ENCODE measurements around the gene ANKRD23. TPM values are rescaled to one million over a fixed set of nuclear protein-coding genes. Genes with fewer than 3 reads are reported as not detected.
"Not testable (repeated sequence)": the region's sequence is repeated elsewhere in the genome, so short reads cannot be mapped to it uniquely, and the experiment has no call there.

The ANKRD23 gene
- 1.3 and 9.4 TPM in 2 replicates for total RNA-seq (2014; rRNA removed; shearing (Covaris generic); ENCODE audit: low replicate concordance)

DNA sequence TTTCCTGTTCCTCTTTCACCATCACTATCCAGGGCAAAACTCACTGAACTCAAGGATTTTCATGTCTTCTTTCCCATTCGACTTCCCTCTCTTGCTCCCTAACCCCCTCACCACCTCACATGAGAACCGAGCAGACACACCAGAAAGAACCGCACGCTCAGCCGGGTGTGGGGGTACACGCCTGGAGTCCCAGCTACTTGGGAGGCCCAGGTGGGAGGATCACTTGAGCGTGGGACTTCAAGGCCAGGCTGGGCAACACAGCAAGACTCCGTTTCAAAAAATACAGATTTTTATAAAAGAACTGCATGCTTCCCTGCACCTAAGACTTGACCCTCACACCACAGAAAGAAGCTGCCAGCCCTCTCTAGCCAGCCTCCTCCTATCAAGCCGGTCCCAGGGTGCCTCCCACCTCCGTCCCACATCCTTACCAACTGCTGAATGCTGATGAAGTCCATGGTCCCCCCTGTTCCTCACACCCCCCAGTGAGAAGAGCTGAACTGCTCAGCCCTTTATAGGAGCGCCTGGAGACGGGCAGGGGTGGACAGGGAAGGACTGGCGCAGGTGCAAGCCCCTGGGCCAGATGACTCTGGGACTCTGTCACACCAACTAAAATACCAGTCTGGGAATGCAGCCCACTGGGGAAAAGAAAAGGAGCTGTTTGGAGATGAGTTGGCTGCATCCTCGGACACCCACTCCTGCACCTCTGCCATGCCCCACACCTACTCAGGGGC, at the start of gene ANKRD23:
ANKRD23 (minus strand) TSS at position 484 of the 731 bp plus-strand sequence; CDS start at position 455, 29 bp downstream.
- in situ Hi-C loops (cut with HindIII; ENCODE audit: low pct_unique_long_range_greater_than_20kb, low sequenced_read_pairs), result no loop called here
- no peak for DNase-seq (ENCODE audit: low read depth)

DNA sequence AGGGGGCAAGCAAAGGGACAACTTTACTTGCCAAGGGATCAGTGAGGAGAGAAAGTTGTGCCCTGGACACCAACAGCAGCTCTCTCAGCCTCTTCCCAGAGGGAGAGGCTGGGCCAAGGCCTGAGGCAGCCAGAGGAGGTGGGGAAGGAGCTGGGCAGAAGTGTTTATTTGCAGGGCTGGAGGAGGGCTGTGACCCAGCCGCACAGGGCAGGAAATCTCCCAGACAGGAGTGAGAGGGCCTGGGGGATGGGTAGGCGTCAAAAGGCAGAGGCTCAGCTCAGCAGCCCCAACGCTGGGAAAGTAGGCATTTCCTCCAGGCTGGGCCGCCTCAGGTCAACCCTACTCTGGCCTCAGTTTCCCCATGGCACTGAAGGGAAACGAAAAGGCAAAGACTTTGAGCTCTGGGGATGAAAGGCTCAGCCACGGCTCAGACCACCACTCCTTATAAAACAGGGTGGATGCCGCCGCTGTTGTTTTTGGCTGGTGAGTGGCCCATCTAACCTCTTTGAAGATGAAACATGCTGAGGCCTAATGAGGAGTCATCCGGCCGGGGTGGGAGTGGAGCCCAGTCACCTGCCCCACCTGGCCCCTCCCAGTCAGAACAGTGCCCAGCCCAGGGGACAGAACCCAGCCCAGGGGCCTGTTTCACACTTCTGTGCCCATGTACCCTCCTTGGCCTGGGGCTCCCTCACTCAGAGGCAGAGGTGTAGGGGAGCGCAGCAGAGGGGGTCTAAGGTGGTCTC, 47.9 kb upstream of the ANKRD23 start:
- in situ Hi-C loops (cut with HindIII; ENCODE audit: low pct_unique_long_range_greater_than_20kb, low sequenced_read_pairs), result no loop called here
- DNase-seq (ENCODE audit: low read depth), result no peak

DNA sequence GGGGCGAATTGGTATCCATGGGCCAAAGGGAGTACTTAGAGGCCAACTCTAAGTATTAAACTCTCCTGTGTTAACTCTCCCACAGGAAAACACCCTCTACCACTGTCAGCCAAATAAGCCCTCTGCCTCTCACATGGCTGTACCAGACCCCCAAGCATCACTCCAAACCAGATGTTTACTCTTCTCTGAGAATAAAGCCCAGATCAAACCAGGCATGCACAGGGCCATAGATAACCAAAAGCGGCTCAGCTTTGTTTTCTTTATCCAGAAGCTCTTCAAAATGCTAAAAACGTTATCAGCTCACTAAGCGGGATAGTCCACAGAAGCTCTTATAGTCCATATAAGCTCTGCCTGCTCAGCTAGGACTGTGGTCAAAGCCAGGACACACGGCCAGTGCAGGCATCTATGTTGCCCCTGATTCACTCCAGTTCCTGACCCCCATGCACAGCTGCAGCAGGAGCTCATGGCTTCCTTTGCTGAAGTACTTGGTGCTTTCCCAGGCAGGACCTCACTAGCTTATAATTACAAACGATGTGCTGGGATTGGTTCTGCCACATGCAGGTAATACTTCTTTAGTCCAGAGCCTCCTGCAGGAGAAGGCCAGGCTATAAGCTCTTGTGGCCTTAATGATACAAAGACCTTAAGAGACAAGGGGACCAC, 47.0 kb upstream of the ANKRD23 start:
- in situ Hi-C loops (cut with HindIII; ENCODE audit: low pct_unique_long_range_greater_than_20kb, low sequenced_read_pairs), result no loop called here
- no peak for DNase-seq (ENCODE audit: low read depth)

DNA sequence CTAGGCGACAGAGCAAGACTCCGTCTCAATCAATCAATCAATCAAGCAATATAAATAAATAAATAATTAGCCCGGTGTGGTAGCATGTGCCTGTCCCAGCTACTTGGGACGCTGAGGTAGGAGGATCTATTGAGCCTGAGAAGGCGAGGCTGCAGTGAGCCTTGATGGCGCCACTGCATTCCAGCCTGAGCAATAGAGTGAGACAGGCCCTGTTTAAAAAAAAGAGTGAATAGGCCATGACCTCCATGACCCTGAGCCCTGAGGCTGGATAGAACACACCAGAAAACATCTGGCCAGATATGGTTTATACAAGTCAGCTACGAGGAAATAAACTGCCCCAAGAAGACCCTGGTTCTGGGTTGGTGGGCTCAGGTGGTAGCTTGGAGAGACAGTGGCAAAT, 46.4 kb upstream of the ANKRD23 start:
- no peak for DNase-seq (ENCODE audit: low read depth)
- in situ Hi-C loops (cut with HindIII; ENCODE audit: low pct_unique_long_range_greater_than_20kb, low sequenced_read_pairs), result no loop called here

DNA sequence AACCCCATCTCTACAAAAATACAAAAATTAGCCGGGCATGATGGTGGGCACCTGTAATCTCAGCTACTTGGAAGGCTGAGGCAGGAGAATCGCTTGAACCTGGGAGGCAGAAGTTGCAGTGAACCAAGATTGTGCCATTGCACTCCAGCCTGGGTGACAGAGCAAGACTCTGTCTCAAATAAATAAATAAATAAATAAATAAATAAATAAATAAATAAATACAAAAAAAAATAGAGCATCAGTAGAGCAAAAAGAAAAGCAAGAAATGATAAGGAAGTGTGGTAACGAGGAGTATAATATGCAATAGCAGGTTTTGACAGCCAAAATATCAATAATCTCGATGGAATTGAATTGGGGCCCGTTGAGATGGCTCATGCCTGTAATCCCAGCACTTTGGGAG, 45.7 kb upstream of the ANKRD23 start:
- in situ Hi-C loops (cut with HindIII; ENCODE audit: low pct_unique_long_range_greater_than_20kb, low sequenced_read_pairs); DNase-seq (ENCODE audit: low read depth): not testable (repeated sequence)

DNA sequence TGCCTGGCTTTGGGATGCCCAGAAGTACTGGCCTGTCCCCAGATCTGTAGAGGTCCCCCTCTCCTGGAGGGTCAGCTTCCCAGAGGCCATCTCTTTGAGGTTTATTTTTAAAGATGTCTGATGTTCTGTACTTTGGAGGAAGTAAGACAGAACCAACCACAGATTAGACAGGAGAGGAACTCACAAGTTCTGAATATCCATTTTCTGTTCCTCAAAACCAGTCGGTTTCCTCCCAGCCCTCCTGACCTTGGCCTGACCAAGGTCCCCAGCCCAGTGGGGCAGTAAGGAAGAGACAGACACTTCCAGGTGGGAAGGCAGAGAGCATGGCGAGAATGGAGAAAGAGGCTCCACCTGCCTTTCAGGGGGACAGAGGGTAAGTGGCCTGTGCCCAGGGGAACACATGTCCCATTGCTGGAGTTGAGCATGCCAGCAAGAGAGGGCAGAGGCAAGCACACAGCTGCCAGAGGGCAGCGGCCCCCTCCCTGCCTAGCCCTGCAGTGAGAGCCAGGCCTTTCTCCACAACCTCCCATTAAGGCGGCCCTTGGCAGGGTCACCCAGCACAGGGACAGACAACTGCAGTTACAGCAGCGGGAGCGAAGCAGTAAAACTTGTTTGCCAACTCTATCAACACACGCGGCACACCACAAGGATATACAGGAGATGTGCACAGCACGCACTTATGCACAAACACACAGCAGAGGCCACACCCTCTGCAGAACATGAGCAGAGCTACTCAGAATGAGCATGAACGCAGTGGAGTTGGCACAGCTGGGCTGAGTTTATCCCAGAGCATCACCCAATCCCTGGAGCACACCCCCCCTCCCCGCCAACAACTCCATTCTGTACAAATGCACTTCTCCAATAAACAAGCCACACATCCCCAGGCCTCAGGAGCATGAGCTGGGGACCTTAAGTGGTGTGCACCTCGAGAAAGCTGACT, 44.5 kb upstream of the ANKRD23 start:
- in situ Hi-C loops (cut with HindIII; ENCODE audit: low pct_unique_long_range_greater_than_20kb, low sequenced_read_pairs), result no loop called here
- DNase-seq (ENCODE audit: low read depth), result no peak

DNA sequence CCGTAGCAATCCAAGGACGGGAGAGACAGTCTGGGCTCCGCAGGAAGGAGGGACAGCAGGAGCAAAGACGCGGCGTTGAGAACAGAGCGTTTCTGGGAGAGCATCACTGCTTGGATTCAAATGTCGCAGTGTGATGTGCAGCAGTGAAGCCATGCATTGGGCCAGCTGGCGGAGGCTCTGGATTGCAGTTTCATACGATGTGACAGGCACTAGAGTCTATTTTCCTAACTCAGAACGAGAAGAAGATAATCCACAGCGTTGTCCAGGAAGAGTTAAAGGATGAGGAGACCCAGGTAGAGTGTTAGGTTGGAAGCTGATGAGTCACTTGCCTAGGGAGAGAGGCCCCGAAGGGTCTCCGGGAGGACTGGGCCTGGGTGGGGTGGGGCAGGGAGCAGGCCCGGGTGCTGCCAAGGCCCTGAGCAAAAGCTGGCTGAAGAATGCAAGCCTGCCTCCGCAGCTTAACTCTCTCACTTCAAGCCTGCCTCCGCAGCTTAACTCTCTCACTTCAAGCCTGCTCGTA, 43.7 kb upstream of the ANKRD23 start:
- in situ Hi-C loops (cut with HindIII; ENCODE audit: low pct_unique_long_range_greater_than_20kb, low sequenced_read_pairs), result no loop called here
- DNase-seq (ENCODE audit: low read depth), result no peak

DNA sequence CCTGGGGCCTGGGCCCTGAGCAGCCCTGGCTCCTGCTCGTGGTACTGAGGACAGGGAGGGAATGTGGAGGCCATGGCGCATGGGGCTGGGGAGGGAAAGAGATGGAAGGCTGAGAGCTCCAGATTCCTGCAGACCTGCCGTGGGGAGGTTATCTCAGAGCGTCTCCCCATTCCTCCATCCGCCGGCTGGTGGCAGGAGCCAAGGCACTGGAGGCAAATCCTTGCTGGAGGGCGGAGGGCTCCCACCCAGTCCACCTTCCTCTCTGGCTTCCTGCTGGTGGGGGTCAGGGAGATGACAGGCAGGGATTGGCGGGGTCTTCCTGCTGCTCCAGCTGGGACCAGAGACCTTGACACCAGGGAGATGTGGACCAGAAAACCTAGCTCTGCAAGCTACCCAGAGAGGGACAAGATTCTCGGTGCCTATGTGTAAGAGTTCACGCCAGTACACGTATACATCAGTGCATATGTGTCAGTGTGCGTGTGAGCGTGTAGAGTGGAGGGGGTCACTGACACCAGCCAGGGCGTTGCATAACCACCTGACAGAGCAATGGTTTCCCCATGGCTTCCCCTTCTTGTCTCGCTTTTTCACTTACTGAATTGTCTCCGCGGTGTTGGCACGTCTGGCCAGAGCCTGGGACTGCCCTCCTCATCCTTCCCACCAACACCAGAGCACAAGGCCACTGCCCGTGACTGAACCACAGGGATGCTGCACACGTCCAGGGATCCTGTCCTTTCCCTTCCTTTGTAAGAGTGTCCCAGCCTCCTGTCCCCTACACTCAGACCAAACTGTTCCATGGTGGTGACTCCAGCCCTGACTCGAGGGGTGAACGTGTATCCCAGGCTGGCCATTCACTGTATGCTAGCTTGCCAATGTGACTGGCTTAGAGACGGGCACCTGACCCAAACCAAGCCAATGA, 41.9 kb upstream of the ANKRD23 start:
- DNase-seq (ENCODE audit: low read depth), result no peak
- in situ Hi-C loops (cut with HindIII; ENCODE audit: low pct_unique_long_range_greater_than_20kb, low sequenced_read_pairs), result no loop called here

DNA sequence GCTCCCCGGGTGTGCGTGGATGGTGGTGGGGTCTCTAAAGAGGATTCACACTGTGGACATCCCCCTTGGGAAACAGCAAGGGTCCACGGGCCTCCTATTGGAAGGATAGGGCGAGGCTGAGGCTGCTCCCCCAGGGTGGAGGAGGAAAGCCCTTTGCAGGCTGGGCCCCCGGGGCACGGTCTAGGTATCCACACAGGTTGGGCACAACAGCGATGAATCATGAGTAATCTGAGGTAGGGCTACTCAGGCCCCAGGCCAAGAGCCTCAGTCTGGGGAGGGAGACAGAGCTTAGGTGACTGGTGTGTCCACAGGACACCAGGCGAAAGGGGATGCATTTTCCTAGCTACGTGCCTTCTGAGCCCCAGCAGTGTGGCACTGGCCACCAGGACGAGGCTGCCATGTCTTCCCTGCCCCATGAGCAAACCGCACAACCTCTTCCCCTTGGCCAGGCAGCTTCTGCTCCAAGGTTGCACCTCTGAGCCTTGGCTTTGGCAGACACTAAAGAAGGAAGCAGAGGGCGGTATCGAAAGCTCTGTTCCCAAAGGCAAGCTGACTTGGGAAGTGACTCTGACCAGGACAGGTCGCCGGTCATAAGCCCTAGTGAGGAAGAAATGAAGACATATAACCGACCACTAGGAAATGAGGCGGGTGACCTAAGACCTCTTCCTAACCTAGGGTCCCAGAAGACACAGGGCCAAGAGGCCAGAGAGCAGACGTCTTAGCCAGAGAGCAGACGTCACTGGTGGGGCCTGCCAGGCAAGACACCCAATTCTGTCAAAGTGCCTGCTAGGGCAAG, 40.7 kb upstream of the ANKRD23 start:
- in situ Hi-C loops (cut with HindIII; ENCODE audit: low pct_unique_long_range_greater_than_20kb, low sequenced_read_pairs), result no loop called here
- no peak for DNase-seq (ENCODE audit: low read depth)

DNA sequence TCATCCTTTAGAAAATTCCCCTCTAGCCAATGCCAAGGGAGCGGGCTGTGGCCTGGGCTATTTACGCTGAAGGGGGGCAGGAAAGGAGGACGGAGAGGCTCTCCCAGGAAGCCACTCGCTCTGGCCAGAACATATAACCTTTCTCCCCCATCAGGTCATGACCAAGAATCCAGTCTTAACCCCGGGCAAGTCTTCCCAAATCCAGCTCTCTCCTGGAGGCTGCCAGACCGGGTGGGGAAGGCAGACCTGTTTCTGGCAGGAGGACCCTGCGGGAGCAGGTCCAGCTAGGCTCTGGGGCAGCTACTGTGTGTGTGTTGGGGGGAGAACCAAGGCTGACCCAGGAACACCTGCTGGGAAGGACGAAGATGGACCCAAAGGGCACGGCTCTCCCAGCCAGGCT, 39.5 kb upstream of the ANKRD23 start:
- no peak for DNase-seq (ENCODE audit: low read depth)
- in situ Hi-C loops (cut with HindIII; ENCODE audit: low pct_unique_long_range_greater_than_20kb, low sequenced_read_pairs), result no loop called here

DNA sequence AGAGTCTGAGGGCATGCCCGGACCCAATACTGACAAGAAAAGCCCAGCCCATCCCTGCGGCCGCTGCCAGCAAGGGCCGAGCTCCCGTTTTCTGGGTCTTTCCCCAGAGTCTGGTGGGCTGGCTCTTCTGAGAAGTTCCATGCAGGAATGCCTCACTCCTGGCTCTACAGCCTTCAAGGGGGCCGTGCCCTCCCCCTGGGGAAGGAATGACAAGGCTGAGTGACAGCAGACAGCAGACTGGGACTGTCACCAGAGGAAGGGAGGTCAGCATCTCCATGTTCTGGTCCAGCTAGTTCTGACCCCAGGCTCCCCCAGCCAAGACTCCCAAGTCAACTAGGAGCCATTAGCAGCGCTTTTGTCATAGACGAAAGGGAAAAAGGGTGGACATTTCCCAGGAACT, 39.1 kb upstream of the ANKRD23 start:
- no peak for DNase-seq (ENCODE audit: low read depth)
- in situ Hi-C loops (cut with HindIII; ENCODE audit: low pct_unique_long_range_greater_than_20kb, low sequenced_read_pairs), result no loop called here

DNA sequence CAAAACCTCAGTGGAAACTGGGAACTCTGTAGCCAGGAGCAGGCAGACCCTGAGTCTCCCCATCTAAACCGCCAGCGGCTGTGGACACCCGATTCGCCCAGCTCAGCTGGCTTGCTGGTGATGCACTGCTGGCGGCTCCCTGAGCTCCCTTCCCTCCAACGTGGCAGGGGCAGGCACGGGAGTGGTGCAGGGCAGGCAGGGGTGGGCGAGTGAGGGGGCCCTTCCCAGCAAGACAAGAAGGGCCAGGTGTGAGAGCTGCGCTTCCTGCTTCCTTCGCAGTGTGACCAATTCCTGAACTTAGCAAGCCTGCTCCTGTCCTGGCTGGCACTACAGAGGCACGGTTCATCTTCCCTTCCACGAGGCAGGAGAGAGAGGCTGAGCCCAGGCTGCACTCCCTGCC, 38.4 kb upstream of the ANKRD23 start:
- in situ Hi-C loops (cut with HindIII; ENCODE audit: low pct_unique_long_range_greater_than_20kb, low sequenced_read_pairs), result no loop called here

DNA sequence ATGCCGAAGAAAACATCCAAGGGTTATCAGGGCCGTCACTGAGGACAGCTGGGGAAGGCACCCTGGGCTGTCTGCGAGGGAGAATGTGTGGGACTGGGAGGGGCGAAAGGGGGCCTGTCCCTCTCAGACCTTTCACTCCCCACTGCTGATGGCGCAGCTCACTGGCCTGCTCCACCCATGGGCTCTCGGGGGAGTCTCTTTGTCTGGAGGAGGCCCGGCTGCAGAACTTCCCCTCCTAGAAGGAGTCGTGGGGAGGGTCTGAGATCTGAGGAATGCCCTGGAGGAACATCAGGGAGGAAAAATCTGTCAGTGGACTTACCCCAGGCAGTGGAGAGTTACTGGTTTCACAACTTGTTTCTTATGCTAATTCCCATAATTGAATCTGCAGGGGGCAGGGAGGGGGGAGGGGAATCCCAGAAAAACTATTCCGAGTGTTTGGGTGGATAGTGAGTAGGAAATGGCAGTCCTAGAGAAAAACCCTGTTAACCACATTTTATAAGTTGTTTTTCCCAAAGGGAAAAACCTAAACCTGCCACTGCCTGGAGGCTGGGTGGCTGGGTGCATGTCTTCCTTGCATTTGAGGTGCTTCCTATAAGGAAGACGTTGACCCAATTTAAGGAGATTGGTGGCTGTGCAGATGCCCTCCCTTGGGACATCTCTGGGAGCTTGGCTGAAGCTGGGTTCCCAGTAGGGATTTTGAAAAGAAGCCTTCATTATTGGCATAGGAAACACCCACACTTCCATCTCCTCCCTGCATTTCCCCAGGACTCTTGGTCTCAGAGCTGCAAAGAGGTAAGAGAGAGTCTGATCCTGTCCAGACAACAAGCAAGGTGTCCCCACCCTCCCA, 37.8 kb upstream of the ANKRD23 start:
- in situ Hi-C loops (cut with HindIII; ENCODE audit: low pct_unique_long_range_greater_than_20kb, low sequenced_read_pairs), result no loop called here

More for the DNA sequence above, 38.4 kb upstream of the ANKRD23 start:
- DNase-seq (ENCODE audit: low read depth), result no peak

DNA sequence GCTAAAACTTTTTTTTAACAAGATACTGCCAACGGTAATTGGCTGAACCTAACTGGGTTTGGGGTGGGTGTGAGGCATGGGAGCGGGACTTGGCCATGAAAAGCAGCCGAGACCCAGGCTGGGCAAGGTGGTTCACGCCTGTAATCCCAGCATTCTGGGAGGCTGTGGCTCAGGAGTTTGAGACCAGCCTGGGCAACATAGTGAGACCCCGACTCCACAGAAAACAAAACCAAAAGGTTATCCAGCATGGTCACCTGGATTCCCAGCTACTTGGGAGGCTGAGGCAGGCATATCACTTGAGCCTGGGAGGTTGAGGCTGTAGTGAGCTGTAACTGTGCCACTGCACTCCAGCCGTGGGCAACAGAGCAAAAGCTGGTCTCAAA, 37.1 kb upstream of the ANKRD23 start:
- in situ Hi-C loops (cut with HindIII; ENCODE audit: low pct_unique_long_range_greater_than_20kb, low sequenced_read_pairs), result no loop called here
- DNase-seq (ENCODE audit: low read depth), result no peak

More for the DNA sequence above, 37.8 kb upstream of the ANKRD23 start:
- DNase-seq (ENCODE audit: low read depth), result no peak

DNA sequence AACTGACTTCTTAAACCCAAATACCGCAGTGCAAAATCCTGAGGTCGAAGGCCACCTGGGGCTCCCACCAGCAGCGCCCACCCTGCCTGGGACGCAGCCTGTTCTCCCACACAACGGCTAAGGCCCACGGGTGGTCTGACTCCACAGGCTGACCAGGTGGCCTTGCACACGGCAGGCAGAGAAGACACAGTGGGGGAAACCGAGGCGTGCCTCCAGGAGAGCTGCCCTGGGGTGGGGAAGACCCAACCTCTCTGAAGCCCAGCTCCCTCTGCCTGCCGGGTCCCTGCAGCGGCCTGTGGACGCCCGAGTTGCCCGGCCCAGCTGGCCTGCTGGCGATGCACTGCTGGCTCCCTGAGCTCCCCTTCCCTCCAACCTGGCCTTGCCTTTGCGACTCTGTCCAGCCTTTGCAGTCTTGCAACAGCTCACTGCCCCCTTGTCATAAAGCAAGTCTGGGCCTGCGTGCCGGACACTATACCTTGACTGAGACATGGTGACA, 35.8 kb upstream of the ANKRD23 start:
- DNase-seq (ENCODE audit: low read depth), result no peak
- in situ Hi-C loops (cut with HindIII; ENCODE audit: low pct_unique_long_range_greater_than_20kb, low sequenced_read_pairs), result no loop called here

Measured in Caki2 (cell line).